Skeletal muscle satellite cell (primary cell): ENCODE data around the gene CAMKK1.

Experiments used
- H3K27me3 ChIP-seq: 2 replicates; pipeline ENCODE4 v1.7.0; 2013; ENCODE audit warnings: low read length; ENCODE audit not compliant: control insufficient read depth, insufficient read depth
- H3K36me3 ChIP-seq: 2 replicates; pipeline ENCODE4 v1.7.0; 2013; ENCODE audit warnings: mild to moderate bottlenecking, control low read depth, low read length; ENCODE audit not compliant: insufficient read depth
- H3K4me1 ChIP-seq: 2 replicates; pipeline ENCODE4 v1.7.0; 2013; ENCODE audit warnings: low read length; ENCODE audit not compliant: control insufficient read depth, insufficient read depth
- H3K4me2 ChIP-seq: 2 replicates; pipeline ENCODE4 v1.7.0; 2013; ENCODE audit warnings: mild to moderate bottlenecking, low read length
- H3K4me3 ChIP-seq: 2 replicates; pipeline ENCODE4 v1.7.0; 2013; ENCODE audit warnings: low read length
- H3K9ac ChIP-seq: 2 replicates; pipeline ENCODE4 v1.7.0; 2013; ENCODE audit warnings: mild to moderate bottlenecking, low read depth, low read length, moderate library complexity
- H3K9me3 ChIP-seq: replicated peaks from 2 replicates; pipeline ENCODE4 v1.7.0; 2013; ENCODE audit warnings: mild to moderate bottlenecking, control low read depth, low read length

CAMKK1 gene

DNA sequence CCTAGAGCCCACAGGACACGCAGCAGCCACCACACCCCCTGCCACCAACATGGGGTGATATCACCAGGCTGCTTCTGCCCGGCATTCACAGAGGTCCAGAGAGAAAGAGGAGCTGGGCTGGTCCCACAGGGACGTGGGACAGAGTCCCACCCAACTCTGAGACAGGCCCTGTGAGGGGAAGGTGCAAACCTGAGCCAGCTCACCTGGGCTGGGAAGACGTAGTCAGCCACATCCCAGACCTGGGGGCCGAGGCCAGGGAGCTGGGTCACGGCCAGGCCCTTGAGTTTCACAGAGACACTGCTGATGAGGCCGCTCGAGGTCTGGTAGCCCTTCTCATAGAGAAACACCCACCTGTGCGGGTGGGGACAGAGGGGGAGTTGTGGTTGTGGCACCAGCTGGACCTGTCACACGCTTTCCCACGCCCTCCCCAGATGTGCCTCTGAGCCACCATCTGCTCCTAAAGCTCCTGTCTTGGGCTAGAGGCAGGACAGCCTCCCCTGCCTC, 12.2 kb upstream of the CAMKK1 start:
- Histone ChIP-seq H3K9ac (no peak overlapping the region), H3K9me3 (no peaks in the 10 kb centered on the region), H3K36me3 (no peaks in the 10 kb centered on the region), H3K4me2 (no peak overlapping the region), H3K4me3 (no peak overlapping the region), H3K27me3 (peaks cover 25% of the 10 kb centered on the region), H3K4me1 (no peaks in the 10 kb centered on the region)

GRCh38 chr17:3904501-3904900, 11.6 kb upstream of the CAMKK1 start:
- H3K4me3 ChIP-seq: no peak overlapping the region
- no peaks in the 10 kb centered on the region for H3K4me1 ChIP-seq
- H3K4me2 ChIP-seq: no peak overlapping the region
- H3K36me3 ChIP-seq: no peaks in the 10 kb centered on the region
- no peak overlapping the region for H3K9ac ChIP-seq
- H3K9me3 ChIP-seq: no peaks in the 10 kb centered on the region
- H3K27me3 ChIP-seq: peaks cover 25% of the 10 kb centered on the region

GRCh38 chr17:3903881-3904290, 11.0 kb upstream of the CAMKK1 start:
- no peak overlapping the region for H3K4me3 ChIP-seq
- no peaks in the 10 kb centered on the region for H3K36me3 ChIP-seq
- H3K27me3 ChIP-seq: peaks cover 25% of the 10 kb centered on the region
- H3K9ac ChIP-seq: no peak overlapping the region
- H3K4me2 ChIP-seq: no peak overlapping the region
- H3K4me1 ChIP-seq: no peaks in the 10 kb centered on the region
- no peaks in the 10 kb centered on the region for H3K9me3 ChIP-seq

- no peaks in the 10 kb centered on the region for H3K9me3 ChIP-seq
- no peak overlapping the region for H3K9ac ChIP-seq
- no peak overlapping the region for H3K4me3 ChIP-seq
- peaks cover 25% of the 10 kb centered on the region for H3K27me3 ChIP-seq
- H3K4me1 ChIP-seq: no peaks in the 10 kb centered on the region
- H3K4me2 ChIP-seq: no peak overlapping the region
- H3K36me3 ChIP-seq: no peaks in the 10 kb centered on the region
These were observed 10.4 kb upstream of the CAMKK1 start for GRCh38 chr17:3903051-3903825.

DNA sequence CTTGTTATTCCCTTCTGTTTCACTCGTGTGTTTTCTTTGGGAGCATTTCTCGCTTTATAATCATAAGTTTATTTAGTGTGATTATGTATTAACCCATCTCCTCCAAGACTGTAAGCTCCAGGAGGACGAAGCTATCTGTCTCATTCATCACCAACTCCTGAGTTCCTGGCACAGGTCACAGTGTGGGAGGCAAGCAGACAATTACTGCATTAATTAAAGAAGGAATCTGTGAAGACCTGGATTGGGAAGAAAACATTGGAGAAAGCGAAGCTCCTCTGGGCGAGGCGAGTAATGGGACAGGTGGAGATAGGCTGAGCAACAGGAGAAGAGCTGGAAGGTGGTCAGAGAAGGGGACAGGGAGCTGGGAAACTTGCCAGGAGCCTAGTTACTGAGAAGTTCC, 7.8 kb upstream of the CAMKK1 start:
- no peaks in the 10 kb centered on the region for H3K36me3 ChIP-seq
- H3K4me1 ChIP-seq: no peaks in the 10 kb centered on the region

GRCh38 chr17:3897731-3898130, 4.9 kb upstream of the CAMKK1 start:
- no peak overlapping the region for H3K4me3 ChIP-seq
- H3K36me3 ChIP-seq: no peaks in the 10 kb centered on the region
- H3K4me2 ChIP-seq: no peak overlapping the region
- H3K9me3 ChIP-seq: no peaks in the 10 kb centered on the region
- no peak overlapping the region for H3K9ac ChIP-seq
- H3K27me3 ChIP-seq: peaks cover 11% of the 10 kb centered on the region
- peaks cover 19% of the 10 kb centered on the region for H3K4me1 ChIP-seq

More for the DNA sequence above, 7.8 kb upstream of the CAMKK1 start:
- Histone ChIP-seq H3K9me3 (no peaks in the 10 kb centered on the region), H3K27me3 (peaks cover 20% of the 10 kb centered on the region), H3K9ac (no peak overlapping the region), H3K4me3 (no peak overlapping the region), H3K4me2 (no peak overlapping the region)

- H3K4me2 ChIP-seq: no peak overlapping the region
- no peak overlapping the region for H3K9ac ChIP-seq
- peaks cover 22% of the 10 kb centered on the region for H3K4me1 ChIP-seq
- no peaks in the 10 kb centered on the region for H3K9me3 ChIP-seq
- H3K27me3 ChIP-seq: peaks cover 10% of the 10 kb centered on the region
- H3K4me3 ChIP-seq: no peak overlapping the region
- H3K36me3 ChIP-seq: no peaks in the 10 kb centered on the region
These were observed 4.0 kb upstream of the CAMKK1 start for GRCh38 chr17:3896968-3897235.

DNA sequence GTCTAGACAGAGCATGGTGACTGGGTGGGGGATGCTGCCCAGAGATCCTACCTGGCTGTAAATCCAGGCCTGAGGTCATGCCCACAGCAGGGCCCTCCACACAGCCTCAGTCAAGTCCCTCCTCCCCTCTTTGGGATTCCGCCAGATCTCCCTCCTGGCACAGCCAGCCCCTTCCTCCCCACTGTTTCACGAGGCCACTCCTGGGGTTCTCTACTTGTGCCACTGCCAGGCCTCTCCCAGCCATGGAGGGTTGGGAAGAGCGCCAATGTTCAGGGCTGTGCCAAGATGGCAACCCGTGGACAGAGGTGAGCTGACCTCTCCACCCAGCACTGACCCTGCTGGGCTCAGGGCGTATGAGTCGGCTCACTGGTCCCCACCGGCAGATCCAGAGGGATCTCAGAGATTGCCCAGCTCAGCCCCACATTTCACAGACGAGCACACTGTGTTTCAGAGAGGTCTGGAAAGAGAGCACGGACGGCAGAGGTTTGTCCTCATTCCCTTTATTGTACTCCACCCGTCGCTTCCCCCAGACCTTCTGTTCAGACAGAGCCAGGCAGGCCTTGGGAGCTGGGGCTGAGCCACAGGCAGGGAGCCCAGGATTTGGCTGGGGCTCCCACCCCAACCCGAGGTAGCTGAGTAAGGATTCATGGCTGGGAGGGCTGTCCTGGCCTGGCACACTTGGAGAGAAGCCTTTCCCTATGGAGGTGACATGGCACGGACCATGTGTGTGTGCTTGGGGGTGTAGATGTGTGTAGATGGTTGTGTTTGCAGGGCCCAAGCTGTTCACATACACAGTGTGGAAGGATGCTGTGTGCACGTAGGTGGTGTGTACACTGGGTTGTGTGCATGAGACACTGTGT, 3.5 kb upstream of the CAMKK1 start:
- Histone ChIP-seq H3K4me3 (no peak overlapping the region), H3K9ac (no peak overlapping the region), H3K36me3 (no peaks in the 10 kb centered on the region), H3K27me3 (peaks cover 6% of the 10 kb centered on the region), H3K4me1 (peaks cover 28% of the 10 kb centered on the region), H3K4me2 (no peak overlapping the region), H3K9me3 (no peaks in the 10 kb centered on the region)

GRCh38 chr17:3895354-3895753, 2.5 kb upstream of the CAMKK1 start:
- no peaks in the 10 kb centered on the region for H3K36me3 ChIP-seq

GRCh38 chr17:3894911-3895343, 2.1 kb upstream of the CAMKK1 start:
- Histone ChIP-seq H3K4me3 (no peak overlapping the region), H3K4me1 (peaks cover 42% of the 10 kb centered on the region), H3K9ac (no peak overlapping the region), H3K36me3 (no peaks in the 10 kb centered on the region), H3K4me2 (no peak overlapping the region), H3K9me3 (no peaks in the 10 kb centered on the region), H3K27me3 (no peaks in the 10 kb centered on the region)

More at GRCh38 chr17:3895354-3895753, 2.5 kb upstream of the CAMKK1 start:
- Histone ChIP-seq H3K4me2 (no peak overlapping the region), H3K9me3 (no peaks in the 10 kb centered on the region), H3K4me1 (peaks cover 38% of the 10 kb centered on the region), H3K4me3 (no peak overlapping the region), H3K9ac (no peak overlapping the region), H3K27me3 (peaks cover under 1% of the 10 kb centered on the region)

- H3K4me3 ChIP-seq: no peak overlapping the region
- H3K36me3 ChIP-seq: no peaks in the 10 kb centered on the region
- no peak overlapping the region for H3K9ac ChIP-seq
- H3K4me2 ChIP-seq: no peak overlapping the region
- H3K9me3 ChIP-seq: no peaks in the 10 kb centered on the region
- H3K4me1 ChIP-seq: peaks cover 49% of the 10 kb centered on the region
- no peaks in the 10 kb centered on the region for H3K27me3 ChIP-seq
These were observed 1.3 kb upstream of the CAMKK1 start for GRCh38 chr17:3894188-3894587.
